Measurements from ENCODE around the gene TACR2. TPM values are rescaled to one million over a fixed set of nuclear protein-coding genes. Genes with fewer than 3 reads are reported as not detected.
"Not testable (repeated sequence)": the region's sequence is repeated elsewhere in the genome, so short reads cannot be mapped to it uniquely, and the experiment has no call there.

Gene TACR2
- total and polyA plus RNA-seq, 2 donors: 4.5 to 121 TPM

- no peak overlapping the region for H3K4me3 ChIP-seq (ENCODE audit: low read depth, low read length)
- no peaks in the 10 kb centered on the region for H3K36me3 ChIP-seq (ENCODE audit: insufficient read depth)
- H3K4me1 ChIP-seq (ENCODE audit: insufficient read depth): peaks cover 4% of the 10 kb centered on the region
- DNase-seq (ENCODE audit: extremely low spot score): no peak
- H3K27ac ChIP-seq (ENCODE audit: low read depth): no peak overlapping the region
- WGBS: 76% methylated on average over 8 of the region's 8 CpGs
These were observed 40.4 kb upstream of the TACR2 start for GRCh38 chr10:69456880-69457693.

DNA sequence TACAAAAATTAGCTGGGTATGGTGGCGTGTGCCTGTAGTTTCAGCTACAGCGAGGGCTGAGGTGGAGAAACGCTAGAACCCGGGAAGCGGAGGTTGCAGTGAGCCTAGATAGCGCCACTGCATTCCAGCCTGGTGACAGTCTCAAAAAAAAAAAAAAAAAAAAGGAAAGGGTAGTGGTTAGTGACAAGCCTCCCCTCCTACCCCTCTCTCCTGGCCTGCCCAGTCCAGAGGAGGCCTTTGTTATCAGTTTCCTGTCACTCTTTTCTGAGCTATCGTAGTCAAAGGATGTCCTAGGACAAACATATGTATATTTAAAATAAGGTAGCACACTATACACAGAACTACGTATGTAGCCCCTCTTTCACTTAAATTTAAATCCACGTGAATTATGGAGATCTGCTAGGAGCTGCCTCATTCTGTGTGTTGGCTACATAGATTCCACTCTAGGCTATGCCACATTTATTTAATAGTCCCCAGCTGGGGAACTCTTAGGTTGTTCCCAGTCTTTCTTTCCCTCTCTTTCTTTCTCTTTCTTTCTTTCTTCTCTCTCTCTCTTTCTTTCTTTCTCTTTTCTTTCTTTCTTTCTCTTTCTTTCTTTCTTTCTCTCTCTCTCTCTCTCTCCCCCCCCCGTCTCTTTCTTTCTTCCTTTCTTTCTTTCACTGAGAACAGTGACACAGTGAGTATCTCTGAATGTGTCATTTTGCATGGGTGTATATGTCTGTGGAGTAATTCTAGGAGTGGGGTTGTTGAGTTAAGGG lies 38.5 kb upstream of the TACR2 start:
- 81% methylated on average over 9 of the region's 10 CpGs for WGBS
- no peak overlapping the region for H3K27ac ChIP-seq (ENCODE audit: low read depth)
- H3K4me3 ChIP-seq (ENCODE audit: low read depth, low read length): no peak overlapping the region
- H3K4me1 ChIP-seq (ENCODE audit: insufficient read depth): peaks cover 4% of the 10 kb centered on the region
- DNase-seq (ENCODE audit: extremely low spot score): no peak
- H3K36me3 ChIP-seq (ENCODE audit: insufficient read depth): no peaks in the 10 kb centered on the region

DNA sequence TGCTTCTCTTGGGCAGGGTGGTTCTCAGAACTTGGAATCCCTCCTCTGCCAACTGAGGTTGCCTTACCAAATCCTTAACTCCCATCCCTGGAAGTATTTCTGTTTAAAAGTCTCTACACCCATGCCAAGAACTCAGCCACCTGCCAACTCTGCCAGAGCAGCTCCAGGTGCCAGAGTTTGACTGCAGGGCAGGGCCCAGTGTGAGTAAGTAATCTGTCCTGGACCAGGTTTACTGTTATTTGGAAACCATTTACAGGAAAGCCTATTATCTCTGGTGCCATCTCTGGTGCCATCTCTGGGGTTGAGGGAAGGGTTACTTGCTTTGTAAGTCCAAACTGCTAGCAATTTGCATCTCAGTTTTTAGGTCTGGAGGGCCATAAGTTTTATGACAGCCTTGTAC lies 37.1 kb upstream of the TACR2 start:
- no peak overlapping the region for H3K27ac ChIP-seq (ENCODE audit: low read depth)
- DNase-seq (ENCODE audit: extremely low spot score): no peak
- no peak overlapping the region for H3K4me3 ChIP-seq (ENCODE audit: low read depth, low read length)
- peaks cover 2% of the 10 kb centered on the region for H3K4me1 ChIP-seq (ENCODE audit: insufficient read depth)
- no peaks in the 10 kb centered on the region for H3K36me3 ChIP-seq (ENCODE audit: insufficient read depth)

DNA sequence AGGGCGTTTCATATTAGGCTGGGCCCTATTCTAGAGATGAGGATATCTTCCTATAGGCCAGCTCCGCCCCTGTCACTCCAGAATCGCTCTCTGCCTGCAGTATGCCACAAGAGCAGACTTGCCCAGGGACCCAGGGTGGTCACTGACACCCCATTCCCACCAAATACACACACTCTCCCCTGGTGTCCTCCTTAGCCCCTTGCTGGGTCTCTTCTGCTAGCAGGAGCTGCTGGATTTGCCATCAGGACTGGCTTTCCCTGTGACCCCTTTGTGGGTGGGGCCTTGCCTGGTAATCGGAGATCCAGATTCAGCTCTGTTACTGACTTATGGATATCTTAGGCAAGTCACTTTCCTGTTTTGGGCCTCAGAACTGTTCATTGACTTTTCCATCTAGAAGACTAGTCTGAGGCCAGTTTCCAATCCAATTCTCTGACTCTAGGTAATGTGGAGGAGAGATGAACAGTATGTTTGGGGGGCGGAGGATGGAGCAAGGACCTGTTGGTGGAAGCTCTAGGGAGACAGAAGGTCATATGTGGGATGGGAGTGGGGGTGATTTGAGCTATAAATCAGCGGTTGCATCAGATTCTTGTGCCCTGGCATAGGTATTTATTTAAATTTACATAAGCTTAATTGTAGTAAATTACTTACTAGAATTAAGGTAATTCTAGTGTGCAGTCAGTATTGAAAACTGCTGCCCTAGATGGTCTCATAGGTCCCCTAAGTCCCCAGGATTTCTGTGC lies 36.1 kb upstream of the TACR2 start:
- H3K4me3 ChIP-seq (ENCODE audit: low read depth, low read length): no peak overlapping the region
- no peak for DNase-seq (ENCODE audit: extremely low spot score)
- H3K36me3 ChIP-seq (ENCODE audit: insufficient read depth): no peaks in the 10 kb centered on the region
- H3K27ac ChIP-seq (ENCODE audit: low read depth): no peak overlapping the region
- WGBS: 77% methylated on average over 6 of the region's 6 CpGs
- peaks cover 2% of the 10 kb centered on the region for H3K4me1 ChIP-seq (ENCODE audit: insufficient read depth)

- no peak for DNase-seq (ENCODE audit: extremely low spot score)
- H3K36me3 ChIP-seq (ENCODE audit: insufficient read depth): no peaks in the 10 kb centered on the region
- 7% methylated on average over 38 of the region's 38 CpGs for WGBS
- H3K4me1 ChIP-seq (ENCODE audit: insufficient read depth): peaks cover 2% of the 10 kb centered on the region
- peak overlapping the region; percentile 57 for H3K4me3 ChIP-seq (ENCODE audit: low read depth, low read length)
- H3K27ac ChIP-seq (ENCODE audit: low read depth): no peak overlapping the region
These were observed 35.1 kb upstream of the TACR2 start for GRCh38 chr10:69451784-69452251.

DNA sequence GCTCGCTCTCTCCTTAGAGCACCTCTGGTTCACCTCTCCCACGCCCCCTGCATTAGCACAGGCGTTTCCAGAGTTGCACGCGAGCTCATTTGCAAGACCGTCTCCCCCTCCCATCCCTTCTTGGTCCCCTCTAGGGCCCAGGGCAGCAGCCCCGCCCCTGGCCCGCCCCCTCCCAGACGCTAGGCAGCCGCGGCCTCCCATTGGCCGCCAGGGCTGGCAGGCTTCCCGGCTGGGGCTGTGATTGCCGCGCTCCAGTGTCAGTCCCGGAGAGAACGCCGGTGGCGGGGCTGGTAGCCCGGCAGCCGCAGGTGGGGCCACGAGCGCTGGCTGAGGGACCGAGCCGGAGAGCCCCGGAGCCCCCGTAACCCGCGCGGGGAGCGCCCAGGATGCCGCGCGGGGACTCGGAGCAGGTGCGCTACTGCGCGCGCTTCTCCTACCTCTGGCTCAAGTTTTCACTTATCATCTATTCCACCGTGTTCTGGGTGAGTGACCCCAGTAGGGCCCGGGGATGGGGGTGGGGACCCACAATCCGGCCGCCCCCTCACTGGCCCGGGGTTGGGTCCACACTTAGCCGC lies 34.6 kb upstream of the TACR2 start, which contains the start of gene TSPAN15:
Gene TSPAN15 (plus strand): TSS at position 257 of the 575 bp plus-strand sequence. CDS start 130 bp downstream, at position 387.
- H3K4me1 ChIP-seq (ENCODE audit: insufficient read depth): peaks cover 2% of the 10 kb centered on the region
- 1% methylated on average over 45 of the region's 45 CpGs for WGBS
- H3K27ac ChIP-seq (ENCODE audit: low read depth): no peak within 1 kb of the TSS
- DNase-seq (ENCODE audit: extremely low spot score): peak; percentile 54
- peak within 1 kb of the TSS; percentile 57 for H3K4me3 ChIP-seq (ENCODE audit: low read depth, low read length)
- H3K36me3 ChIP-seq (ENCODE audit: insufficient read depth): no peaks in the 10 kb centered on the region

DNA sequence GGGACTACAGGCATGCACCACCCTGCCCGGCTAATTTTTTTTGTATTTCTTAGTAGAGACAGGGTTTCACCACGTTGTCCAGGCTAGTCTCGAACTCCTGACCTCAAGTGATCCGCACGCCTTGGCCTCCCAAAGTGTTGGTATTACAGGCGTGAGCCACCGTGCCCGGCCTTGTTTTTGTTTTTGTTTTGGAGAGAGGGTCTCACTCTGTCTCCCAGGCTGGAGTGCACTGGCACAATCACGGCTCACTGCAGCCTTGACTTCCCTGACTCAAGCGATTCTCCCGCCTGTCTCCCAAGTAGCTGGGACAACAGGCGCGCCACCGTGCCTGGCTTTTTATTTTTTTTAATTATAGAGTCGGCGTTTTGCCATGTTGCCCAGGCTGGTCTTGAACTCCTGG lies 33.7 kb upstream of the TACR2 start:
- H3K4me3 ChIP-seq (ENCODE audit: low read depth, low read length); H3K36me3 ChIP-seq (ENCODE audit: insufficient read depth); H3K27ac ChIP-seq (ENCODE audit: low read depth); DNase-seq (ENCODE audit: extremely low spot score); H3K4me1 ChIP-seq (ENCODE audit: insufficient read depth): not testable (repeated sequence)
- 86% methylated on average over 16 of the region's 16 CpGs for WGBS

GRCh38 chr10:69449841-69450240 lies 33.1 kb upstream of the TACR2 start:
- H3K27ac ChIP-seq (ENCODE audit: low read depth): no peak overlapping the region

GRCh38 chr10:69446650-69447151 lies 30.0 kb upstream of the TACR2 start:
- Histone ChIP-seq H3K4me1 (ENCODE audit: insufficient read depth) (no peaks in the 10 kb centered on the region), H3K36me3 (ENCODE audit: insufficient read depth) (no peaks in the 10 kb centered on the region), H3K4me3 (ENCODE audit: low read depth, low read length) (no peak overlapping the region), H3K27ac (ENCODE audit: low read depth) (no peak overlapping the region)
- no peak for DNase-seq (ENCODE audit: extremely low spot score)
- WGBS: 30% methylated on average over 3 of the region's 3 CpGs

More at GRCh38 chr10:69449841-69450240, 33.1 kb upstream of the TACR2 start:
- Histone ChIP-seq H3K4me3 (ENCODE audit: low read depth, low read length) (no peak overlapping the region), H3K36me3 (ENCODE audit: insufficient read depth) (no peaks in the 10 kb centered on the region), H3K4me1 (ENCODE audit: insufficient read depth) (no peaks in the 10 kb centered on the region)
- DNase-seq (ENCODE audit: extremely low spot score): no peak
- WGBS: 7% methylated on average over 1 of the region's 1 CpG

- Histone ChIP-seq H3K27ac (ENCODE audit: low read depth) (no peak overlapping the region), H3K36me3 (ENCODE audit: insufficient read depth) (no peaks in the 10 kb centered on the region), H3K4me1 (ENCODE audit: insufficient read depth) (no peaks in the 10 kb centered on the region), H3K4me3 (ENCODE audit: low read depth, low read length) (no peak overlapping the region)
- no peak for DNase-seq (ENCODE audit: extremely low spot score)
These were observed 29.5 kb upstream of the TACR2 start for GRCh38 chr10:69446229-69446628.

DNA sequence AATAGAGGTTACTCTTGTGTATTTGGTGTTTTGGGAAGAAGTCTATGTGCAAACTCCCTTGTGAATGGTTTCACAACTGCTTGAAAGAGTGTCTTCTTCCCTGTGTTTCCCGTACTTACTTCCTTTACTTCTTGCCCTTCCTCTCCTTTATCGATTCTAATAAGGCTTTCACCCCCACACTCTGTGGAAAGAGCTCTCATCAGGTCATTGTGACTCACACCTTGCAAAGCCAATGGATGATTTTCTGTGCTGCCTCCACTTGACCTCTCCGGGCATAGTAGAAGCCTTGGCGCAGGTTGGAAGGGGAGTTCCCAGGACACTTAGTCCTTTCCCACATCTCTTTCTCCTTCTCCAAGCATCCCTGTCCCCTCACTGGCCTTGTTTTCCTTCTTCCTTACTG lies 28.3 kb upstream of the TACR2 start:
- 91% methylated on average over 4 of the region's 4 CpGs for WGBS
- Histone ChIP-seq H3K4me3 (ENCODE audit: low read depth, low read length) (no peak overlapping the region), H3K36me3 (ENCODE audit: insufficient read depth) (no peaks in the 10 kb centered on the region), H3K27ac (ENCODE audit: low read depth) (no peak overlapping the region), H3K4me1 (ENCODE audit: insufficient read depth) (no peaks in the 10 kb centered on the region)
- DNase-seq (ENCODE audit: extremely low spot score): no peak

DNA sequence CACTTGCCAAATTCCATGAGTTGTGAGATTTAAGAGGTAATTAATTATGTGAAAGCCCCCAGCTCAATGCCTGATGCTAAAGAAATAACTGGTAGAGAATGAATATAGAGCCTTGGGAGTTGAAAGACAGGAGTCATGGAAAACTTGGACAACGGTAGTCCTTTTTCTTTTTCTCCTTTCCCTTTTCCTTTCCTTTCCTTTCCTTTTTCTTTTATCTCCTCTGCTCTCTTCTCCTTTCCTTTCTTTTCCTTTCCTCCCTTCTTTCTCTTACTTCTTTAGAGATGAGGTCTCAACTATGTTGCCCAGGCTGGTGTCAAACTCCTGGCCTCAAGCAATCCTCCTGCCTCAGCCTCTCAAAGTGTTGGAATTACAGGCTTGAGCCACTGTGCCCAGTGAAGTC lies 26.6 kb upstream of the TACR2 start:
- WGBS: 95% methylated on average over 1 of the region's 1 CpG

DNA sequence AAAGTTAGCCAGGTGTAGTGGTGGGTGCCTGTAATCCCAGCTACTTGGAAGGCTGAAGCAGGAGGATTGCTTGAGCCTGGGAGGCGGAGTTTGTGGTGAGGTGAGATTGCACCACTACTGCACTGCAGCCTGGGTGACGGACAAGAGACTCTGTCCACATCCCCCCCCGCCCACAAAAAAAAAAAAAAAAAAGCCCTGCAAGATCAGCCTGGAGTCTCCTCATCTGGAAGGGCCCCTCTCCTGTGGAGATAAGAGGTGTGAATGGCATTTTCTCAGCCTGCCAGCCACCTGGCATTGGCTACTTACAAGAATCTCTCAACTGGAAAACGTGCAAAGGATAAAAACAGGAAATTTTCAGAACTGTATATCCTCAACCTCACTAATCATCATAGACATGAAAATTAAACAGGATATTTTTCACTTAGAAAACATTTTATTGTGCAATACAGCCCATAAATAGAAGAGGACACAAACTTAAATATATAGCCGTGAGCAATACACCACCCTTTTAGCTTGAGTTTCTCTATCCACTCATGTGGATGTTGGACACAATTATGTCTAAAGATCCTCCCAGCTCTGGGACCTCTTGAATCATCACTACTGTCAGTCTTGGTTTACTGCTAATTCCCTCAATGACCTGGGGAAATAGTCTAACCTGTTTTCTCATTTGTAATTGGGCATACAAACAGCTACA lies 23.2 kb upstream of the TACR2 start:
- H3K4me1 ChIP-seq (ENCODE audit: insufficient read depth): no peaks in the 10 kb centered on the region
- H3K36me3 ChIP-seq (ENCODE audit: insufficient read depth): no peaks in the 10 kb centered on the region
- no peak overlapping the region for H3K27ac ChIP-seq (ENCODE audit: low read depth)
- no peak overlapping the region for H3K4me3 ChIP-seq (ENCODE audit: low read depth, low read length)
- WGBS: 61% methylated on average over 5 of the region's 5 CpGs
- DNase-seq (ENCODE audit: extremely low spot score): no peak

More for the DNA sequence above, 26.6 kb upstream of the TACR2 start:
- no peak for DNase-seq (ENCODE audit: extremely low spot score)
- H3K4me3 ChIP-seq (ENCODE audit: low read depth, low read length): no peak overlapping the region
- H3K36me3 ChIP-seq (ENCODE audit: insufficient read depth): no peaks in the 10 kb centered on the region
- no peaks in the 10 kb centered on the region for H3K4me1 ChIP-seq (ENCODE audit: insufficient read depth)
- no peak overlapping the region for H3K27ac ChIP-seq (ENCODE audit: low read depth)
